NCI-H524 treated with DMSO at 0.1 percent for 48 hours (cell line): Measurements from ENCODE around the gene CCL18.
"Not testable (repeated sequence)": the region's sequence is repeated elsewhere in the genome, so short reads cannot be mapped to it uniquely, and the experiment has no call there.

Source experiments
- DNase-seq: peaks from one replicate; lab custom pipeline; 2025; lab: John Stamatoyannopoulos, UW

The CCL18 gene

GRCh38 chr17:36104246-36104645 is 40.2 kb downstream of the CCL18 start:
- not testable (repeated sequence) for DNase-seq

DNA sequence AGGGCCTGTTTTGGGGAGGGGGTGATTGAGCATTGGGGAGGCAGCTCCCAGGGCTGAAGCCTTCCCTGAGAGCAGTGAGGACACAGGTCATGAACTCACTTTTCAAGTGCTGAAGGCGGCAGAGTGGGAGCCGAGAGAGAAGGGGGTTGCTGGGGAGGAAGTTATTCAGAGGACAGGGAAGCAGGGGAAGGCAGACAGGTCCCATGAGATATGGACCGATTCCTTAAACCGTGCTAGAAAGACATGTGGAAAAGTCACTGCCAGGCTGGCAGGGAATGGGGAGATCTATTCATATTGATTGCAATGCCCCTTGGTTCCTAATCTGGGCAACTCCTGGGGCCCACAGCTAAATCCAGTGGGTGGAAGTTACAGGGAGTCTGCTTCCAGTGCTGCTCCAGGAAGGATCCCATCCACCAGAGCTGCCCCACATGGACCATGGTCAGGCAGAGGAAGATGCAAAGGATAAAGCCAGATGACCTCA is 40.7 kb downstream of the CCL18 start:
- no peak for DNase-seq

- no peak for DNase-seq
Observed at GRCh38 chr17:36105781-36106492, 41.9 kb downstream of the CCL18 start.

DNA sequence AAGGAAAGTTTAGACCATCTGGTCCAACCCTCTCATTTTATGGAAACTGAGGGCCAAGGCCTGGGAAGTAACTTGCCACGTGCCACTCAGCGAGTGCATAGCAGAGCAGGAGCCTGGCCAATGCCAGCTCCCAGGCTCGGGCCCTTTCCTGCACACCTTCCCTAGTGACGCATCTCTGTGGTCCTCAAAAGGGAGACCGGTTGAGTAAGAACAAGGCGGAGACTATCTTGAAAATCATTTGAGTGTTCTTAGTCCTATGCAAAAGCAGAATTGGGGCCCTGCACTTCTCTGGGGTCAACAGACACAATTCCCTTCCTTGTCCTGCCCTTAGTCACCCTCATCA is 42.4 kb downstream of the CCL18 start:
- DNase-seq, result no peak

DNA sequence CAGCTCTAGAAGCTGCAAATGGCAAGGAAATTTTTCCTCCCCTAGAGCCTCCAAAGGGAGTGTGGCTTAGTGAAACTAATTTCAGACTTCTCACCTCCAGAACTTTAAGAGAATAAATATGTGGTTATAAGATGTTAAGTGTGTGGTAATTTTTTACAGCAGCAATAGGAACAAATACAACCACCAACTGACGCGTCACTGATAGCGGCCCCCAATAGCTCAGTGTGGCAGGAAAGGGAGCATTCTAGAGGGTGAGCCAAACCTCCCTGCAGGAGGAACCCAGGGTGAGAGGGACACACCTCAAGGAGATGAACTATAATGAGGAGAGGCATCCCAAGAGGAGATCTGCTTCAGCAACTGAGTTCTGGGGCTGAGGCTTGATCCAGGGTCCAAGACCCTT is 43.6 kb downstream of the CCL18 start:
- DNase-seq, result no peak

DNA sequence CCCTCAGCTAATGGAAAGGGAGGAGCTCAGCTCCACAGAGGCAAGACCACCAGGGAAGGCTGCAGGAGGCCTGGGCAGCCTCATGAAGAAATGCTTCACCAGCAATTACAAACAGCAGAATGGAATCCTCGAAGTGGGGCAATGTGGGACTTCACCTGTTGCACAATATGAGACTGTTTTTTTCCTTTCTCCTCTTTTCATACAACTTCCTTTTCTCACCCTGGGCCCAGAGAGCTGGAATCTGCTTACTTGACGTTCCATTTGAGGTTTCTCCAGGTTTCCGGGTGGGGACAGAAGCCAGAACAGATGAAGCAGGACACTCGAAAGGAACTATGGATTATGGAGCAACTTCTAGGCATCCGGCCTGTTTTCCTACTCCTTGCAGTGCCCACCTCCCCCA is 44.2 kb downstream of the CCL18 start:
- not testable (repeated sequence) for DNase-seq

- no peak for DNase-seq
Observed at GRCh38 chr17:36111068-36111490, 47.0 kb downstream of the CCL18 start.

- DNase-seq, result no peak
Observed at GRCh38 chr17:36112572-36112971, 48.5 kb downstream of the CCL18 start.

DNA sequence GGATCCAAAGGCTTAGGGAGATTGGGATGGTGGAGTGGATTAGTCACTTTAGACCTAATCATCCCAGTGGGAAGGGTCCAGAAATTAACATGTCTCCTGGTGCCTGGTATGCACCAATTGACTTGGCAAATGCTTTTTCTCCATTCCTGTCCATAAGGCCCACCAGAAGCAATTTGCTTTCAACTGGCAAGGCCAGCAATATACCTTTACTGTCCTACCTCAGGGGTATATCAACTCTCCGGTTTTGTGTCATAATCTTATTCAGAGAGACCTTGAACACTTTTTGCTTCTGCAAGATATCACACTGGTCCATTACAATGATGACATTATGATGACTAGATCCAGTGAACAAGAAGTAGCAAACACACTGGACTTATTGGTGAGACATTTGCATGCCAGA is 49.1 kb downstream of the CCL18 start:
- DNase-seq, result not testable (repeated sequence)

DNA sequence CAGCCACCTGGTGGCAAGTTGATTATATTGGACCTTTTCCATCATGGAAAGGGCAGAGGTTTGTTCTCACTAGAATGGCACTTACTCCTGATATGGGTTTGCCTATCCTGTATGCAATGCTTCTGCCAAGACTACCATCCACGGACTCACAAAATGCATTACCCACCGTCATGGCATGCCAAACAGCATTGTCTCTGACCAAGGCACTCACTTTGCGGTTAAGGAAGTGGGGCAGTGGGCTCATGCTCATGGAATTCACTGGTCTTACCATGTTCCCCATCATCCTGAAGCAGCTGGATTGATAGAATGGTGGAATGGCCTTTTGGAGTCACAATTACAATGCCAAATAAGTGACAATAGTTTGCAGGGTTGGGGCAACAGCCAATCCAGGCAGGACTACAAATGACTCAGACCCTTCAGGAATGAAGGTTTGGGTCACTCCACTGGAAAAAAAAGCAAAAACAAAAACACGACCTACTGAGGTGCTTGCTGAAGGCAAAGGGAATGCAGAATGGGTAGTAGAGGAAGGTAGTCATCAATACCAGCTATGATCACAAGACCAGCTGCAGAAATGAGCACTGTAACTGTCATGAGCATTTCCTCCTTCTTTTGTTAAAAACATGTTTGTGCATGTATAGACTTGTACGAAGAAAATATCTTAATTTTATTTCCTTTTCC is 51.0 kb downstream of the CCL18 start:
- DNase-seq, result not testable (repeated sequence)

DNA sequence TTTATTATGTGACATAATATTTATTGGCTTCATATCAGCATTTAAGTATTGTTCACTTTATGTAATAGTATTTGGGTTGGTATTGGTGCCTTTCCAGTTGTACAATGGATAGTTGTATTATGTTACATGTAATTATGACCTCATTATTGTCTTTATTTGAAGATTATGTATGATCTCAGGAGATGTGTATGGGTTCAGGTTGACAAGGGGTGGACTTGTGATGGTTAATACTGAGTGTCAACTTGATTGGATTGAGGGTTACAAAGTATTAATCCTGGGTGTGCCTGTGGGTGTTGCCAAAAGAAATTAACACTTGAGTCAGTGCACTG is 51.5 kb downstream of the CCL18 start:
- not testable (repeated sequence) for DNase-seq

DNA sequence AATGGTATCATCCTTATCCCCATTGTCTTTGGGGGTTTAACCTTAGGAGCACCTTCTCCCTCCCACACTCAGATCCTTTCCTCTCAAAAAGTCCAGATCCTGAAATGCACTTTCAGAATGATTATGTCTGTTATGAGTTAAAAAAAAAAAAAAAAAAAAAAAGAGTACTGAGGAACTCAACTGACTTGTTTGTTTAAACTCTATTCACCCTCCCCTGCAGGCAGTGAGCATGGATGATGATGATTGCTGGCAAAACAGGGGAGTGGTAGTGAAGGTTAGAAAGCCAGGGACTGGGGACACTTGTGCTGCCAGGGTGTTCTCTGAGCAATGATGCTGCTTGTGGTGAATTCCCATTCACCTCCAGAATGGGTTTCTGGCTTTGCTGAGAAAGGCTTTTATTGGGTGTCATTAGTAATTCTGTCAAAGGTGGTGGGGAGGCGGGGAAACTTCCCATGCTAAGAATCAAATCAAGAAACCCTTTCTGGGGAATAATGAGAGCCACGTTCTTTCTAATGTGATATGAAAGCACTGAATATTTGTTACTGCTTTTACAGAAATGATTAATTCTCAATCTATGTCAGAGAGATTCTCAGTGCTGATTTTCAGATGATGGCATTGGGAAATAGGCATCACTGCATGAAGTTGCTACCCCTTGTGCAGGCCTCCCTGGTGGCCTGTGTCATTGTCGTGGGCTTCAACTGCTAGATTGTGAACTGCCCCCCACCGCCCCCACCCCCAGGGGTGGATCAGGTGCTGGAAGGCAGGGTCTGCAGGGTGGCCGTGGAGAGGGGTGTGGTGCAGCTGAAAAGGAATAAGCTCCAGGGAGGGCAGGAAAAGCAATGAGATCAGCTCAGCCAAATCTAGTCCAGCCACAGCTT is 53.7 kb downstream of the CCL18 start:
- DNase-seq, result no peak

GRCh38 chr17:36118477-36119353 is 54.6 kb downstream of the CCL18 start:
- DNase-seq, result no peak

DNA sequence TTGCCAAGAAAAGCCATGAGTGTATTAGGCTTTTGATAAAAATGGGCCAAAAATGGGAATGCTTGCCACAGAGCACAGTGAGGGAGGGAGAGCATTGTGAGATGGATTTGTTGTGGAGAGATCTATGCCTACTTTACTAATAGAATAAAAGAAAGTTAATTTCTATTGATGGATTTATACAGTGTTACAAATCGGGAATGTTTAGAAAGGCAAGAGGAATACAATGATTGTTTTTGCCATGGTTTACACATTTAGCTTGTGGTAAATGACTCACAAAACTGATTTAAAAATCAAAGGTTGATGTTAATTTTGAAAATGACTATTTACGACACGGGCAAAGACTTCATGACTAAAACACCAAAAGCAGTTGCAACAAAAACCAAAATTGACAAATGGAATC is 56.1 kb downstream of the CCL18 start:
- no peak for DNase-seq

GRCh38 chr17:36121099-36121498 is 57.0 kb downstream of the CCL18 start:
- DNase-seq, result not testable (repeated sequence)
